ENCODE data around the gene PLA2G2A.
"Not testable (repeated sequence)": the region's sequence is repeated elsewhere in the genome, so short reads cannot be mapped to it uniquely, and the experiment has no call there.

Gene PLA2G2A

DNA sequence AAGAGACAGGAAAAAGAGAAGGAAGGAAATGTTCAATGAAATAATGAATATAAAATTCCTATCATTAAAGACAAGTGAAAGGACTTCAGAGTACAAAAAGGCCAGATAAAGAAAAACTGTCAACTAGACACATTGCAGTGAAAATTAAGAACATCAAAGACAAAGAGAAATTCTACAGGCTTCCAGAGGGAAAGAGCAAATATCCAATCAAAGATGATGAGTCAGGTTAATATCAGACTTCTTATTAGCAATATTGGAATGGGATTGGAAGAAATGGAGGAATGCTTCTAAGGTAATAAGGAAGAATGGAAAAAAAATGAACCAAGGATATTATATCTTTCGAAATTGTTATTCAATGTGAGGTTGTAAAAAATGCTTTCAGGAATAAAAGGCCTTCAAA is 7.8 kb downstream of the PLA2G2A start:
- DNase-seq, result no peak

DNA sequence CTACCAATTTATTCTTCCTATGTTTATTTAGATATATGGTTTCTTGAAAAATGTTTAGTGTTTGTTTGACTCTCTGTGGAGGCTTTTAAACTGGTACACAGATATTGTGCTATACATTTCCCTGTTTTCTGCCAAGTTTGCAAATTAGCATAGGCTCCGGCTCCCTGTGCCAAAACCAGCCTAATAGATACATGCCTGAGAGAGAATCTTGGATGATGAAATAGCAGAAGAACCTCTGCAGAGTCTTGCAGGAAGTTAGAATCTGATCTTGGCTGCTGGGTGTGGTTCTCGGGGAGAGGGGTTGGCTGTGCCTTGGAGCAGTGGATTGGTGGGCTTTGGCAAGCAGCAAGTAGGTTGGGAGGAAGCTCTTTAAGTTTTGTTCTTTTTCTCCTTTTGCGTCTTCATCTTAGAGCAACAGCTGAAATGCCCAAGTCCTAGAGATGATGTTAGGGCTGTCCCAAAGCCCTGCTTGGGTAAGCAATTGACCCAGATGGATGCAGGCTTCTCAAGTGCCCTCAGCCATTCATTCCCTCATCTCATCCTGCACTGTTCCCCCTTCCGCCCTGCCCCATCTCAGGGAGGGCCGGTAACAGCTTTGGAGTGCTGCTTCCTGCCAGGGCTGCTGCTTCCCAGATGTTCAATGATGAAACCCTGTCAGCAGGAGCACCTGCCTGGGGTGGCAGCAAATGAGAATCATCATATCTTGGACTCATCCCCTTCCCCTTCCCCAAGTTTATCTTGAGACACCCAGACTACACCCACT is 9.3 kb downstream of the PLA2G2A start:
- no peak for DNase-seq

- no peak for DNase-seq
These were observed 11.6 kb downstream of the PLA2G2A start for GRCh38 chr1:19967808-19968207.

DNA sequence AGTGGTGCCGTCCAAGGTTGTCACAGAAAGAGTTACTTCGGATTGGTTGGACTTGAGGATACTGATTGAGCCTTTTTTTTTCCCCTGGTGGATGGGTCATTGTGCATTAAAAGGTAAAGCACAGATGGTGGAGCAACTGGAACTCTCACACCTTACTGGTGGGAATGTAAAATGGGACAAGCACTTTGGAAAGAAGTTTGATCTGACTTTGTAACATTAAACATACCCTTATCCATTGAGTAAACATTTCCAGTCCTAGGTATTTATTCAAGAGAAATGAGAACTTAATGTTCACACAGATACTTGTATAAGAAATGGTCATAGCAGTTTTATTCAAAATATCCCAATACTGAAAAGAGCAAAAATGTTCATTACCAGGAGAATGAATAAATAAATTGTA is 14.9 kb downstream of the PLA2G2A start:
- DNase-seq, result no peak

GRCh38 chr1:19963636-19964035 is 15.8 kb downstream of the PLA2G2A start:
- DNase-seq, result no peak

GRCh38 chr1:19960591-19960990 is 18.8 kb downstream of the PLA2G2A start:
- DNase-seq, result no peak

GRCh38 chr1:19957779-19958178 is 21.6 kb downstream of the PLA2G2A start:
- DNase-seq, result no peak

- DNase-seq, result no peak
These were observed 23.8 kb downstream of the PLA2G2A start for GRCh38 chr1:19955534-19956170.

DNA sequence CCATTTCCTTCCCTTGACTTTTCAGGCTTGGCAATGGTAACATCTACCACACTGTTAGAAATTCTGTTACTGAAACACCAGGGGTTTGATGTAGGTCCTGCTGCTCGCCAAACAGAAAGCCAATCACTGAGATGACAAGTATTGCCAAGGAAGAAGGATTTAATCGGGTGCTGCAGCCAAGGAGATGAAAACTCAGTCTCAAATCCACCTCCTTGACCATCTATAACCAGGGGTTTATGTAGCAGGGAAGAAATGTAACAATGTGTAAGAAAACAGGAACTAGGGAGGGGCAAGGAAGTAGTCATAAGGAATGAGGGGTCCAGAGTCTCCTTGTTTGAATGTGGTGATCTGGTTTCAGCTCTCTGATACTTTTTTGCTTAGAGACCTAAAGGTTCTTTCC is 25.4 kb downstream of the PLA2G2A start:
- no peak for DNase-seq

DNA sequence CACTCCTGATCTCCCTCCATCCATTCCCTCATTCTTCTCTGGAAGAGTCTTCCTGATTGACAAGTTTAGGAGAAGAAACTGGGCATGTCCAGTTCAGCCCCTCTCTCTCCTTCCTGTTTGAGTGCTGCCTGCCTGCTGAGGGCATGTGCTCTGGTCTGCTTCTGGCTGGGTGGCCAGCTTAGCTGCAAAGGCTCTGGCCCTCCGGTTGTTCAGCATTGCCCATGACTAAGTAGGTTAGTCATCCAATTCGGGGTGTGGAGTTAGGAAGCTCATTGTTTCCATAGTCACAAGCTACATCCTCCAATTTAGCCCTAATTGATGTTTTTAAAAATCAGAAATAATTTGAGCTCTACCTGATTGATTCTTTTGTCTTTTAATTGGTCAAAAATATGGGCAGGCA is 30.4 kb downstream of the PLA2G2A start:
- DNase-seq, result no peak

- DNase-seq, result no peak
These were observed 32.4 kb downstream of the PLA2G2A start for GRCh38 chr1:19946971-19947370.

DNA sequence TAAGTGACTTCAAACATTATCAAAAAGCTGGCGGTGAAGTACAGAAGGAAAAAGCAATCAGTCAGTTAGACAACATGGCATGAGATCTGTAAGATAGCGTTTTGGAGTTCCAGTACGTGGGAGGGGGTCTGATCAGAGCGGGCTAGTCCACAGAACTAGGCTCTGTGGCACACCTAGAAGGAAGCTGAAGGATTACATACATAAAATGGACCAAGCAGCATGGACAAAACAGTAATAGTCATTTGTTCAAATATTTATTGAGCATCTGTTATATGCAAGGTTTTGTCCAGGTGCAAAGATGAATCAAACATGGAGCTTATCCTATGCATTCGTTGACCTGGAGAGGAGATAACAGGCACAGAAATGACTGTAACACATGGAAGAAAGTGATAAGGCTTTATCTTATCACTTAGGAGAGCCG is 33.1 kb downstream of the PLA2G2A start:
- DNase-seq, result no peak

GRCh38 chr1:19945914-19946313 is 33.5 kb downstream of the PLA2G2A start:
- DNase-seq, result no peak

- no peak for DNase-seq
These were observed 36.8 kb downstream of the PLA2G2A start for GRCh38 chr1:19942657-19943056.

DNA sequence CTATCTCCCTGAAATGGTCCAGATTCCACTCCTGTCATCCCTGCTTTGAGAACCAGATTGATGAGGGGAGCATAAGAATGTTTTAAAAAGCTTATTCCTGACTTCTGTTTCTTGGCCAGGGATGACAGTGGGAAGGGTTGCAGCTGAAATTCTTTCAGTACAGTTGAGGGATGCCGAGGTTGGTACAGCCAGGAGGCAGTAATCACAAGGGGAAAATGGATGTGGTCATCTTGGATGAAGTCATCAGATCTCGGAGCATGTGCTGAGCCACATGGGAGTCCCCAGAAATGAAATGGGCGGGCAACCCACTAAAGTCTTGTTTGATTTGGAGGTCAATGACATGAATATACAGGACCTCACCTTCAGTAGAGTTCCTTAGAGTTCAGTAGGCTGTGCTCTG is 37.3 kb downstream of the PLA2G2A start:
- DNase-seq, result no peak

GRCh38 chr1:19941206-19941568 is 38.2 kb downstream of the PLA2G2A start:
- no peak for DNase-seq

GRCh38 chr1:19940486-19941205 is 38.8 kb downstream of the PLA2G2A start:
- DNase-seq, result no peak

GRCh38 chr1:19938472-19938871 is 40.9 kb downstream of the PLA2G2A start:
- no peak for DNase-seq

GRCh38 chr1:19936061-19936750 is 43.2 kb downstream of the PLA2G2A start:
- DNase-seq, result no peak

DNA sequence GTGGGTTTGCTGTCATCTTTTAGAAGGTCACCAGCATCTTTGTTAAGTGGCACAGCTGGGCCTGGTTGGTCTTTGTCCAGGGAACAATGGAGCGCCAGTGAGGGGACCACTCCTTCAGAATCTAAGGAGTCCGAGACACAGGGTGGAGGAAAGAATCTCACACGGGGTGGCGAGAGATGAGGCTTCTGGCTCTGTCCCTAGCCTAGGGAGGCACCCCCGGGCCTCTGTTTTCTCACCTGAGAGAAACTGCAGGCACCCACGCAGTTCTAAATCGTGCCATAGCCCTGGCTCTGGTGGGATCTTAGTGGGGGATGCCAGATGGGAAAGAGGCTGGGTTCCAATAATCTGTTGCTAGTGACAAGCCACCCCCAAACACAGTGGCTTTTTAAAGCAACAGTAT is 45.1 kb downstream of the PLA2G2A start:
- DNase-seq, result no peak

DNA sequence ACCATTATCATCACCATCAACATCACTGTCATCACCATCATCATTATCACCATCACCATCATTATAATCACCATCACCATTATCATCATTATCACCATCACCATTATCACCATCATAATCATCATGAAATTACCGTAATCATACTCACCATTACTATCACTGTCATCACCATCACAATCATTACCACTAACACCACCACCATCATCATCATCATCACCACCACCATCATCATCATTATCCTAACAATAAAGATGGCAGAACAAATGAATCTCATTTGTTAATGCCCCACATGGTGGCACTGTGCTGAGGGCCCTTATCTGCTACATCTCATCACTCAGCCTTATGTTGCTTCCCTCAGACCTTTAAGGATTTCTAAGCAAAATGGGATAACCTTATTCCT is 46.6 kb downstream of the PLA2G2A start:
- DNase-seq, result no peak

- DNase-seq, result not testable (repeated sequence)
These were observed 52.3 kb downstream of the PLA2G2A start for GRCh38 chr1:19927130-19927421.

DNA sequence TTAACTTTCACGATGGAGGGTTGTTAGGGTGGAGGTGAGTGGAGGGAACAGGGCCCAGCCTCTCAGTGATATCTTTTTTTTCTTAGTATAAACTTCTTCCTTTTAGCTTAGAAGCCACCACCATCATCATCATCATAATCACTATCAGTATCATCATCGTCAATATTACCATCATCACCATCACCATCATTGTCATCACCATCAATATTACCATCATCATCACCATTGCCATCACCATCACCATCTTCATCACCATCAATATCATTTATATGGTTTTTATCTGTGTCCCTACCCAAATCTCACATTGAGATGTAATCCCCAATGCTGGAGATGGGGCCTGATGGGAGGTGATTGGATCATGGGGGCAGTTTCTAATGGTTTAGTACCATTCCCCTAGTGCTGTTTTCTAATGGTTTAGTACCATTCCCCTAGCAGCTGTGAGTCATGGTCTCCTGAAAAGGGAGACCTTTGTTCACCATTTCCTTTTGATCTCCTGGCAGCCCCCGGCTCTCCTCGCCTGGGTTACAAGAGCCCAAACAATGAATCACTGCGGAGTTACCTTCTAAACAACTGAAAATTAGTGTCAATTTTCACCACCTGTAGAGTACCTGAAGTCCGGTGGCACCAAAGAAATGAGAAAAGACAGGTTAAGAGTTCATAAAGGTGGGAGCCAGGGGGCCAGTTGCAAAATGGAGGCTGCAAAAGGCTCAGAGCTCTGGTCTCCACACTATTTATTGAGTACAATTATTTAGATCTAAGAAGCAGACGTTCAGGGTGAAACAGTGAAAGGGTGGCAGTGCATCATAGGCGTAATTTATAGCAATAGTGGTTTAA is 52.9 kb downstream of the PLA2G2A start:
- no peak for DNase-seq
